HCT116 (cell line): ENCODE data around the gene THRB. TPM values are rescaled to one million over a fixed set of nuclear protein-coding genes. Genes with fewer than 3 reads are reported as not detected.

Experiments used
- ATAC-seq: fragments of 200-7000 bp; cut with Tn5 transposase; 2 replicates; pipeline ENCODE4 v1.9.1; 2020; ENCODE audit warnings: mild to moderate bottlenecking, moderate library complexity
- BruUV-seq: library from RNA; stranded (reverse); fragments of 400-500 nt; replicated peaks from 2 replicates; lab custom pipeline; 2021; lab: Mats Ljungman, UMichigan
- CTCF ChIA-PET: fragments of 300-600 bp; sonication (Branson Sonifier 250); formaldehyde crosslinking; loops from one replicate; lab custom pipeline; 2021; ENCODE audit warnings: antibody characterized with exemption; lab: Charles Lee
- POLR2A ChIA-PET: fragments of 300-600, 350-600 bp; sonication (Branson Sonifier 250); formaldehyde crosslinking; loops from one replicate; lab custom pipeline; 2021; ENCODE audit warnings: antibody characterized with exemption; lab: Charles Lee
- RAD21 ChIA-PET, 2 experiments: fragments of 300-600 bp; sonication (Branson Sonifier 250); formaldehyde crosslinking; loops; one replicate each; lab custom pipeline; 2023; ENCODE audit warnings: low total read pairs in 2 of 2; ENCODE audit not compliant: uncharacterized antibody in 2 of 2, unreplicated experiment in 2 of 2, low non-redundant PET in 1 of 2; lab: Charles Lee
- DNase-seq: peaks from one replicate; pipeline ENCODE4 v3.0.0-alpha.2; 2010; ENCODE audit warnings: low read depth, low spot score
- H2AFZ ChIP-seq: fragments of 200-600 bp; shearing (Covaris generic), sonication (generic); 2 replicates; pipeline ENCODE4 v1.6.1; 2017; ENCODE audit warnings: low read depth, mixed run types, mixed read lengths, antibody characterized with exemption, low read length; ENCODE audit not compliant: poor library complexity, severe bottlenecking
- H3K27ac ChIP-seq: 2 replicates; pipeline ENCODE4 v1.5.1; 2012; ENCODE audit warnings: low read depth, low read length
- H3K27me3 ChIP-seq: fragments of 200-600 bp; sonication (generic); 2 replicates; pipeline ENCODE4 v1.6.1; 2016; ENCODE audit warnings: mixed run types, low read length, mixed read lengths; ENCODE audit not compliant: insufficient read depth
- H3K36me3 ChIP-seq, 2 experiments: fragments of 200-500 bp in 1 of 2; fragments of 200-600 bp in 1 of 2; sonication (Bioruptor generic) in 1 of 2; sonication (generic) in 1 of 2; 2 replicates each; pipeline versions ENCODE4 v1.5.1 to v1.6.1; 2014 to 2016; ENCODE audit warnings: low read length in 2 of 2, inconsistent platforms in 1 of 2, mixed read lengths in 1 of 2, mixed run types in 1 of 2; ENCODE audit not compliant: insufficient read depth in 2 of 2, control insufficient read depth in 1 of 2
- H3K4me1 ChIP-seq, 2 experiments: fragments of 200-600 bp in 1 of 2; sonication (generic) in 1 of 2; 2 replicates each; pipeline versions ENCODE4 v1.5.1 to v1.6.1; 2012 to 2017; ENCODE audit warnings: low read length in 2 of 2, inconsistent platforms in 1 of 2, mild to moderate bottlenecking in 1 of 2, mixed read lengths in 1 of 2, mixed run types in 1 of 2, moderate library complexity in 1 of 2; ENCODE audit not compliant: insufficient read depth in 2 of 2, control insufficient read depth in 1 of 2
- H3K4me2 ChIP-seq: fragments of 200-600 bp; sonication (generic); 2 replicates; pipeline ENCODE4 v1.6.1; 2017; ENCODE audit warnings: mixed run types, low read length, mixed read lengths
- H3K4me3 ChIP-seq, 2 experiments: fragments of 200-600 bp in 1 of 2; sonication (generic) in 1 of 2; replicated peaks in 1 of 2; 2 replicates each; pipeline ENCODE4 v1.5.1; 2011 to 2016; ENCODE audit warnings: low read length in 2 of 2, control low read depth in 1 of 2, low read depth in 1 of 2, mild to moderate bottlenecking in 1 of 2, mixed read lengths in 1 of 2, mixed run types in 1 of 2
- H3K79me2 ChIP-seq: fragments of 200-600 bp; sonication (generic); 2 replicates; pipeline ENCODE4 v1.6.1; 2017; ENCODE audit warnings: mild to moderate bottlenecking, mixed run types, low read length, moderate library complexity, mixed read lengths; ENCODE audit not compliant: insufficient read depth
- H3K9ac ChIP-seq: fragments of 200-600 bp; sonication (generic); 2 replicates; pipeline ENCODE4 v1.6.1; 2016; ENCODE audit warnings: low read length, mixed read lengths
- H3K9me2 ChIP-seq: fragments of 200-600 bp; sonication (generic), shearing (Covaris generic); 2 replicates; pipeline ENCODE4 v1.6.1; 2017; ENCODE audit warnings: mixed run types, mild to moderate bottlenecking, moderate library complexity; ENCODE audit not compliant: insufficient read depth
- H3K9me3 ChIP-seq, 2 experiments: fragments of 200-500 bp in 1 of 2; fragments of 200-600 bp in 1 of 2; sonication (Bioruptor generic) in 1 of 2; sonication (generic) in 1 of 2; 2 replicates each; pipeline ENCODE4 v1.6.1; 2014 to 2017; ENCODE audit warnings: low read length in 2 of 2, mixed read lengths in 2 of 2, inconsistent platforms in 1 of 2, low read depth in 1 of 2, mild to moderate bottlenecking in 1 of 2, mixed run types in 1 of 2, moderate library complexity in 1 of 2; ENCODE audit not compliant: control insufficient read depth in 1 of 2, insufficient read depth in 1 of 2
- H4K20me1 ChIP-seq: fragments of 200-600 bp; sonication (generic), shearing (Covaris generic); 2 replicates; pipeline ENCODE4 v1.6.1; 2017; ENCODE audit warnings: mixed run types, mild to moderate bottlenecking, moderate library complexity; ENCODE audit not compliant: insufficient read depth
- CBX3 ChIP-seq: IDR thresholded peaks from 2 replicates; pipeline ENCODE4 v1.6.1; 2012; ENCODE audit warnings: low read depth
- CEBPB ChIP-seq: IDR thresholded peaks from 2 replicates; pipeline ENCODE4 v1.6.1; 2012; ENCODE audit warnings: low read depth
- EGR1 ChIP-seq: IDR thresholded peaks from 2 replicates; pipeline ENCODE4 v1.6.1; 2012; ENCODE audit warnings: low read depth
- ELF1 ChIP-seq: IDR thresholded peaks from 2 replicates; pipeline ENCODE4 v1.6.1; 2012; ENCODE audit warnings: low read depth, borderline replicate concordance
- EZH2 ChIP-seq: fragments of 200-600 bp; sonication (generic); IDR thresholded peaks from 2 replicates; pipeline ENCODE4 v1.6.1; 2017; ENCODE audit warnings: antibody characterized with exemption, mixed run types
- FOSL1 ChIP-seq: IDR thresholded peaks from 2 replicates; pipeline ENCODE4 v1.6.1; 2012; ENCODE audit warnings: low read depth
- JUND ChIP-seq: IDR thresholded peaks from 2 replicates; pipeline ENCODE4 v1.6.1; 2012
- POLR2A ChIP-seq: IDR thresholded peaks from 2 replicates; pipeline ENCODE4 v1.7.0; 2011; ENCODE audit warnings: borderline replicate concordance; ENCODE audit not compliant: insufficient read depth, insufficient read length; ENCODE audit errors: extremely low read depth
- POLR2AphosphoS5 ChIP-seq: IDR thresholded peaks from 2 replicates; pipeline ENCODE4 v1.6.1; 2011; ENCODE audit warnings: mild to moderate bottlenecking, low read depth, low read length, moderate library complexity
- RAD21 ChIP-seq: IDR thresholded peaks from 2 replicates; pipeline ENCODE4 v1.6.1; 2012; ENCODE audit warnings: low read depth, mild to moderate bottlenecking
- SIN3A ChIP-seq: IDR thresholded peaks from 2 replicates; pipeline ENCODE4 v1.6.1; 2012; ENCODE audit warnings: low read depth
- SP1 ChIP-seq: IDR thresholded peaks from 2 replicates; pipeline ENCODE4 v1.6.1; 2012; ENCODE audit warnings: low read depth
- SRF ChIP-seq: IDR thresholded peaks from 2 replicates; pipeline ENCODE4 v1.6.1; 2012; ENCODE audit warnings: low read depth
- TCF7L2 ChIP-seq: IDR thresholded peaks from 2 replicates; pipeline ENCODE4 v1.7.0; 2011; ENCODE audit warnings: borderline replicate concordance, inconsistent platforms; ENCODE audit not compliant: insufficient read depth, insufficient read length; ENCODE audit errors: extremely low read depth
- YY1 ChIP-seq: IDR thresholded peaks from 2 replicates; pipeline ENCODE4 v1.6.1; 2011; ENCODE audit warnings: low read length, low read depth, moderate library complexity, mild to moderate bottlenecking; ENCODE audit not compliant: insufficient replicate concordance; ENCODE audit errors: extremely low read depth
- ZFX ChIP-seq: fragments of 450-650 bp; IDR thresholded peaks from 2 replicates; pipeline ENCODE4 v1.6.1; 2017
- ZNF274 ChIP-seq: fragments of 200-500 bp; sonication (Bioruptor generic); IDR thresholded peaks from 2 replicates; pipeline ENCODE4 v1.6.1; 2014; ENCODE audit warnings: mild to moderate bottlenecking, low read depth, low read length, inconsistent platforms
- intact Hi-C: fragments of 100-400 bp; cut with micrococcal nuclease; formaldehyde crosslinking; loops from 2 replicates; pipeline ENCODE4 v1.10.0; 2022
- total RNA-seq: library from RNA; stranded (reverse); gene quantifications from one replicate; pipeline ENCODE4 v1.2.1, GENCODE V29; 2021; ENCODE audit not compliant: unreplicated experiment
- TF ChIP-seq, protein P1 (sequence below): IDR thresholded peaks from 2 replicates; pipeline ENCODE4 v1.6.1; 2012
- TF ChIP-seq, protein P2 (sequence below): IDR thresholded peaks from 2 replicates; pipeline ENCODE4 v1.6.1; 2012
- TF ChIP-seq, protein P3 (sequence below), 3 experiments: fragments of 200-600 bp in 1 of 3; sonication (generic) in 1 of 3; IDR thresholded peaks in 2 of 3; conservative IDR thresholded peaks in 1 of 3; 2 replicates each; pipeline ENCODE4 v1.5.1; 2012 to 2017; ENCODE audit warnings: low read depth in 2 of 3, low read length in 2 of 3, antibody characterized with exemption in 1 of 3, borderline replicate concordance in 1 of 3, control low read depth in 1 of 3, mild to moderate bottlenecking in 1 of 3, mixed read lengths in 1 of 3, mixed run types in 1 of 3, moderate library complexity in 1 of 3; ENCODE audit not compliant: insufficient read depth in 1 of 3

THRB gene
- total RNA-seq, 1 experiment from 2014 or later, result 2.5 TPM

- DNase-seq (no peak), ATAC-seq (no peak)
- Histone ChIP-seq H3K9ac (no peak overlapping the region), H3K9me2 (no peaks in the 10 kb centered on the region), H3K9me3 (no peaks in the 10 kb centered on the region), H3K4me3 (no peak overlapping the region), H3K27me3 (no peaks in the 10 kb centered on the region), H3K27ac (no peak overlapping the region), H2AFZ (no peak overlapping the region), H3K4me1 (peaks cover 0 to 7% of the 10 kb centered on the region in 2 experiments; a peak in 2 of 4 replicates), H3K79me2 (no peaks in the 10 kb centered on the region), H3K36me3 (no peaks in the 10 kb centered on the region), H3K4me2 (no peak overlapping the region), H4K20me1 (no peaks in the 10 kb centered on the region)
- ChIA-PET RAD21 (no interaction called here), CTCF (no interaction called here), POLR2A (interaction anchor here (0.6 kb wide), 1 partner anchor 9 kb away, joined by 3 read pairs; no protein-coding TSS in a partner anchor)
- BruUV-seq, result no TSS peak
- TF ChIP-seq RAD21, result no peak
- TF ChIP-seq TCF7L2, result no peak
- TF ChIP-seq CBX3, result no peak
- no peak for TF ChIP-seq POLR2A
- TF ChIP-seq EZH2, result no peak
- TF ChIP-seq POLR2AphosphoS5, result no peak
- TF ChIP-seq FOSL1, result no peak
- TF ChIP-seq, protein P1, sequence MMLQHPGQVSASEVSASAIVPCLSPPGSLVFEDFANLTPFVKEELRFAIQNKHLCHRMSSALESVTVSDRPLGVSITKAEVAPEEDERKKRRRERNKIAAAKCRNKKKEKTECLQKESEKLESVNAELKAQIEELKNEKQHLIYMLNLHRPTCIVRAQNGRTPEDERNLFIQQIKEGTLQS, result no peak
- no peak for TF ChIP-seq EGR1
- TF ChIP-seq SIN3A, result no peak
- no peak for TF ChIP-seq SP1
- intact Hi-C loops, result no loop called here
Measured at GRCh38 chr3:24117508-24117907, 377.1 kb downstream of the THRB start.

- Histone ChIP-seq H3K27ac (no peak overlapping the region), H2AFZ (no peak overlapping the region), H3K79me2 (no peaks in the 10 kb centered on the region), H3K4me3 (no peak overlapping the region), H3K36me3 (no peaks in the 10 kb centered on the region), H3K4me2 (no peak overlapping the region), H3K9ac (no peak overlapping the region), H4K20me1 (no peaks in the 10 kb centered on the region), H3K4me1 (no peaks in the 10 kb centered on the region), H3K27me3 (no peaks in the 10 kb centered on the region), H3K9me2 (no peaks in the 10 kb centered on the region), H3K9me3 (no peaks in the 10 kb centered on the region)
- BruUV-seq, result no TSS peak
- no peak for DNase-seq
- ChIA-PET POLR2A (no interaction called here), CTCF (no interaction called here), RAD21 (no interaction called here)
- intact Hi-C loops, result no loop called here
- no peak for TF ChIP-seq TCF7L2
- no peak for TF ChIP-seq YY1
- no peak for TF ChIP-seq POLR2A
- no peak for TF ChIP-seq ZNF274
- TF ChIP-seq, protein P2, sequence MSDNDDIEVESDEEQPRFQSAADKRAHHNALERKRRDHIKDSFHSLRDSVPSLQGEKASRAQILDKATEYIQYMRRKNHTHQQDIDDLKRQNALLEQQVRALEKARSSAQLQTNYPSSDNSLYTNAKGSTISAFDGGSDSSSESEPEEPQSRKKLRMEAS, result no peak
- TF ChIP-seq, protein P1, result no peak
- TF ChIP-seq JUND, result no peak
- TF ChIP-seq EZH2, result no peak
- no peak for TF ChIP-seq ZFX
- TF ChIP-seq CEBPB, result no peak
- TF ChIP-seq, protein P3, sequence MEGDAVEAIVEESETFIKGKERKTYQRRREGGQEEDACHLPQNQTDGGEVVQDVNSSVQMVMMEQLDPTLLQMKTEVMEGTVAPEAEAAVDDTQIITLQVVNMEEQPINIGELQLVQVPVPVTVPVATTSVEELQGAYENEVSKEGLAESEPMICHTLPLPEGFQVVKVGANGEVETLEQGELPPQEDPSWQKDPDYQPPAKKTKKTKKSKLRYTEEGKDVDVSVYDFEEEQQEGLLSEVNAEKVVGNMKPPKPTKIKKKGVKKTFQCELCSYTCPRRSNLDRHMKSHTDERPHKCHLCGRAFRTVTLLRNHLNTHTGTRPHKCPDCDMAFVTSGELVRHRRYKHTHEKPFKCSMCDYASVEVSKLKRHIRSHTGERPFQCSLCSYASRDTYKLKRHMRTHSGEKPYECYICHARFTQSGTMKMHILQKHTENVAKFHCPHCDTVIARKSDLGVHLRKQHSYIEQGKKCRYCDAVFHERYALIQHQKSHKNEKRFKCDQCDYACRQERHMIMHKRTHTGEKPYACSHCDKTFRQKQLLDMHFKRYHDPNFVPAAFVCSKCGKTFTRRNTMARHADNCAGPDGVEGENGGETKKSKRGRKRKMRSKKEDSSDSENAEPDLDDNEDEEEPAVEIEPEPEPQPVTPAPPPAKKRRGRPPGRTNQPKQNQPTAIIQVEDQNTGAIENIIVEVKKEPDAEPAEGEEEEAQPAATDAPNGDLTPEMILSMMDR (IDR thresholded peaks at IDR 0.05 in 2 of 3, conservative IDR thresholded peaks at IDR 0.05 in 1 of 3; ENCODE audit: borderline replicate concordance in 1 of 3, insufficient read depth in 1 of 3, low read depth in 2 of 3, low read length in 2 of 3), result no peak
- no peak for TF ChIP-seq SIN3A
- no peak for TF ChIP-seq SRF
- no peak for TF ChIP-seq ELF1
- no peak for ATAC-seq
Measured at GRCh38 chr3:24111711-24112110, 382.9 kb downstream of the THRB start.
